NCI-H345 treated with DMSO at 0.1 percent for 48 hours (cell line): ENCODE measurements around the gene MYO16.
"Not testable (repeated sequence)": the region's sequence is repeated elsewhere in the genome, so short reads cannot be mapped to it uniquely, and the experiment has no call there.

Source experiments
- DNase-seq: peaks from one replicate; lab custom pipeline; 2025; ENCODE audit not compliant: unreplicated experiment; lab: John Stamatoyannopoulos, UW

MYO16 gene

GRCh38 chr13:109036078-109036780 is 406.8 kb downstream of the MYO16 start:
- no peak for DNase-seq

- DNase-seq, result no peak
These were observed 414.2 kb downstream of the MYO16 start for GRCh38 chr13:109043636-109044035.

- DNase-seq, result no peak
These were observed 426.4 kb downstream of the MYO16 start for GRCh38 chr13:109055850-109056249.

- no peak for DNase-seq
These were observed 428.7 kb downstream of the MYO16 start for GRCh38 chr13:109058087-109058486.

- no peak for DNase-seq
These were observed 443.1 kb downstream of the MYO16 start for GRCh38 chr13:109072505-109072904.

GRCh38 chr13:109074436-109074835 is 445.0 kb downstream of the MYO16 start:
- DNase-seq, result no peak

GRCh38 chr13:109074853-109075252 is 445.4 kb downstream of the MYO16 start:
- no peak for DNase-seq

GRCh38 chr13:109087916-109088623 is 458.7 kb downstream of the MYO16 start:
- DNase-seq, result peak; percentile 65

- DNase-seq, result no peak
These were observed 459.2 kb downstream of the MYO16 start for GRCh38 chr13:109088624-109088917.

GRCh38 chr13:109090796-109091195 is 461.4 kb downstream of the MYO16 start:
- no peak for DNase-seq

GRCh38 chr13:109091249-109091648 is 461.8 kb downstream of the MYO16 start:
- no peak for DNase-seq

- DNase-seq, result not testable (repeated sequence)
These were observed 462.8 kb downstream of the MYO16 start for GRCh38 chr13:109092186-109092585.

GRCh38 chr13:109093998-109094397 is 464.6 kb downstream of the MYO16 start:
- DNase-seq, result no peak

- no peak for DNase-seq
These were observed 465.7 kb downstream of the MYO16 start for GRCh38 chr13:109095126-109095525.

GRCh38 chr13:109096101-109096500 is 466.7 kb downstream of the MYO16 start:
- no peak for DNase-seq

- DNase-seq, result no peak
These were observed 471.4 kb downstream of the MYO16 start for GRCh38 chr13:109100705-109101304.

GRCh38 chr13:109101550-109102144 is 472.2 kb downstream of the MYO16 start:
- DNase-seq, result no peak

- no peak for DNase-seq
These were observed 476.5 kb downstream of the MYO16 start for GRCh38 chr13:109105899-109106298.

- DNase-seq, result no peak
These were observed 480.7 kb downstream of the MYO16 start for GRCh38 chr13:109110159-109110558.

- DNase-seq, result no peak
These were observed 481.7 kb downstream of the MYO16 start for GRCh38 chr13:109111141-109111540.

GRCh38 chr13:109113427-109113826 is 484.0 kb downstream of the MYO16 start:
- no peak for DNase-seq

- no peak for DNase-seq
These were observed 484.8 kb downstream of the MYO16 start for GRCh38 chr13:109114162-109114561.
